CD14-positive monocyte (primary cell): ENCODE results near the gene SUN5. TPM values are rescaled to one million over a fixed set of nuclear protein-coding genes. Genes with fewer than 3 reads are reported as not detected.

ENCODE experiments used
- DNase-seq, 3 donors: peaks; one replicate each; pipeline ENCODE4 v3.0.0-alpha.2; 2011 to 2022
- H2AFZ ChIP-seq: 2 replicates; pipeline ENCODE4 v1.6.0; 2012; ENCODE audit warnings: mild to moderate bottlenecking, low read depth, low read length, inconsistent platforms; ENCODE audit not compliant: insufficient read depth, poor library complexity, severe bottlenecking
- H3K27ac ChIP-seq, 2 donors: 1 replicate in 1 of 2; 2 replicates in 1 of 2; pipeline ENCODE4 v1.5.1; 2012 to 2013; ENCODE audit warnings: low read length in 2 of 2, control low read depth in 1 of 2, inconsistent platforms in 1 of 2, low read depth in 1 of 2, mild to moderate bottlenecking in 1 of 2
- H3K27me3 ChIP-seq, 2 donors: one replicate each; pipeline versions ENCODE4 v1.6.0 to v1.6.1; 2011 to 2013; ENCODE audit warnings: low read length in 2 of 2; ENCODE audit not compliant: control insufficient read depth in 2 of 2, insufficient read depth in 2 of 2
- H3K36me3 ChIP-seq, 2 donors: replicated peaks in 1 of 2; 1 replicate in 1 of 2; 2 replicates in 1 of 2; pipeline versions ENCODE4 v1.5.1 to v1.6.1; 2012 to 2013; ENCODE audit warnings: low read length in 2 of 2, control low read depth in 1 of 2, inconsistent platforms in 1 of 2, mild to moderate bottlenecking in 1 of 2; ENCODE audit not compliant: insufficient read depth in 2 of 2, control insufficient read depth in 1 of 2
- H3K4me1 ChIP-seq, 2 donors: 1 replicate in 1 of 2; 2 replicates in 1 of 2; pipeline versions ENCODE4 v1.5.1 to v1.6.1; 2012 to 2013; ENCODE audit warnings: low read length in 2 of 2, control low read depth in 1 of 2, inconsistent platforms in 1 of 2, mild to moderate bottlenecking in 1 of 2, moderate library complexity in 1 of 2; ENCODE audit not compliant: insufficient read depth in 2 of 2, control insufficient read depth in 1 of 2
- H3K4me2 ChIP-seq: replicated peaks from 2 replicates; pipeline ENCODE3; 2012; ENCODE audit warnings: low read length, moderate library complexity, mild to moderate bottlenecking; ENCODE audit not compliant: poor library complexity, severe bottlenecking; ENCODE audit errors: extremely low read depth
- H3K4me3 ChIP-seq, 3 experiments: fragments of 200-600 bp in 1 of 3; sonication (generic) in 1 of 3; replicated peaks in 1 of 3; 1 replicate in 2 of 3; 2 replicates in 1 of 3; pipeline ENCODE4 v1.5.1; 2011 to 2013; ENCODE audit warnings: low read length in 3 of 3, mild to moderate bottlenecking in 3 of 3, control low read depth in 2 of 3, low read depth in 2 of 3, inconsistent platforms in 1 of 3, moderate library complexity in 1 of 3
- H3K79me2 ChIP-seq: 2 replicates; pipeline ENCODE4 v1.6.0; 2012; ENCODE audit warnings: mild to moderate bottlenecking, control low read depth, inconsistent platforms, low read length, moderate library complexity; ENCODE audit not compliant: insufficient read depth
- H3K9ac ChIP-seq: 2 replicates; pipeline ENCODE4 v1.6.0; 2017; ENCODE audit warnings: low read length, mild to moderate bottlenecking; ENCODE audit not compliant: insufficient read depth, poor library complexity, severe bottlenecking
- H3K9me3 ChIP-seq, 2 donors: replicated peaks in 1 of 2; 1 replicate in 1 of 2; 2 replicates in 1 of 2; pipeline versions ENCODE4 v1.5.1 to v1.6.1; 2012 to 2013; ENCODE audit warnings: low read length in 2 of 2, control low read depth in 1 of 2; ENCODE audit not compliant: control insufficient read depth in 1 of 2, insufficient read depth in 1 of 2
- H4K20me1 ChIP-seq: 2 replicates; pipeline ENCODE4 v1.6.0; 2012; ENCODE audit warnings: mild to moderate bottlenecking, low read length, control low read depth, moderate library complexity; ENCODE audit not compliant: insufficient read depth
- H3K27ac Mint-ChIP-seq, 7 donors: one replicate each; pipeline ENCODE4 v1.8.0; 2020; ENCODE audit warnings: mild to moderate bottlenecking in 7 of 7, mixed read lengths in 7 of 7, moderate library complexity in 6 of 7, inconsistent platforms in 2 of 7
- H3K27me3 Mint-ChIP-seq, 3 donors: one replicate each; pipeline ENCODE4 v1.8.0; 2021 to 2022; ENCODE audit warnings: low read depth in 3 of 3, mild to moderate bottlenecking in 3 of 3, mixed read lengths in 3 of 3, moderate library complexity in 3 of 3, inconsistent platforms in 1 of 3
- H3K36me3 Mint-ChIP-seq, 2 donors: one replicate each; pipeline ENCODE4 v1.8.0; 2020; ENCODE audit warnings: mixed read lengths in 2 of 2, inconsistent platforms in 1 of 2, mild to moderate bottlenecking in 1 of 2
- H3K4me1 Mint-ChIP-seq: one replicate; pipeline ENCODE4 v1.8.0; 2020; ENCODE audit warnings: mild to moderate bottlenecking, mixed read lengths
- H3K4me3 Mint-ChIP-seq, 2 donors: one replicate each; pipeline ENCODE4 v1.8.0; 2020; ENCODE audit warnings: mild to moderate bottlenecking in 2 of 2, mixed read lengths in 2 of 2, moderate library complexity in 1 of 2
- H3K9me3 Mint-ChIP-seq, 7 donors: one replicate each; pipeline ENCODE4 v1.8.0; 2020 to 2022; ENCODE audit warnings: mixed read lengths in 7 of 7, mild to moderate bottlenecking in 6 of 7, moderate library complexity in 6 of 7, inconsistent platforms in 2 of 7
- WGBS: methylation state at CpG from one replicate; pipeline ENCODE4 v1.1.5; 2013; ENCODE audit warnings: missing lambda C conversion rate; ENCODE audit not compliant: insufficient coverage; 5-methylcytosine and 5-hydroxymethylcytosine counted together
- intact Hi-C, 2 donors: fragments of 100-400 bp; cut with micrococcal nuclease; formaldehyde crosslinking; loops; one replicate each; pipeline versions ENCODE4 v1.15.0 to v1.15.1; 2023
- polyA plus RNA-seq, 3 donors: library from polyadenylated mRNA; depleted of rRNA in 1 of 3; unstranded in 2 of 3; stranded (reverse) in 1 of 3; fragments of 300-500 nt in 2 of 3; fragments of >200 nt in 1 of 3; fragmentation: Illumina TruSeq in 2 of 3; gene quantifications; 1 replicate in 2 of 3; 2 replicates in 1 of 3; pipeline ENCODE4 v1.2.3, GENCODE V29; 2012 to 2021
- TF ChIP-seq, protein P1 (sequence below): fragments of 200-600 bp; IDR thresholded peaks from one replicate; pipeline ENCODE4 v1.8.0; 2022; ENCODE audit warnings: antibody characterized with exemption, mild to moderate bottlenecking

SUN5 gene
- polyA plus RNA-seq, 3 donors = not detected

DNA sequence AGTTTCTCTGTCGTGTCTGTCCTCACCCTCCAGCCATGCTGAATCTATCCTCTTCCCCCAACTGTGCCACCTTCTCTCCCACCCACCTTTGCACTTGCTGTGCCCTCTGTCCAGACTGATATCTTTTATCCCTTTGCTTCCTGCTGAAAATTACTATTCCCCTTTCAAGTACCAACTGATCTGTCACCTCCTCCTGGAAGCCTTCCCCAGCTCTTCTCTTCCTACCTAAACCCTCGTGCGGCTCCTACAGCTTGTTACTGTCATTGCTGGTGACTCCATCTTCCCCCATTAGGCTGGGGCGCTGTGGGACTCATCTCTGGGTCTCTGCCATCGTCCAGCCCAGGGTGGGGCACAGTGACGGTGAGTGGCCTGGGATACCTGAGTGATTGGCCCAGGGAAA, 28.3 kb upstream of the SUN5 start:
- no peak overlapping the region for H3K9ac ChIP-seq
- DNase-seq = no peak
- H3K27ac ChIP-seq = no peak overlapping the region
- H2AFZ ChIP-seq = no peak overlapping the region
- intact Hi-C loops = no loop called here
- no peaks in the 10 kb centered on the region for H3K27me3 ChIP-seq
- H3K9me3 Mint-ChIP-seq = no peaks in the 10 kb centered on the region
- H3K4me2 ChIP-seq = no peak overlapping the region
- no peaks in the 10 kb centered on the region for H4K20me1 ChIP-seq
- no peaks in the 10 kb centered on the region for H3K36me3 ChIP-seq
- 85% methylated on average over 3 of the region's 6 CpGs for WGBS
- H3K36me3 Mint-ChIP-seq = no peaks in the 10 kb centered on the region
- H3K4me3 Mint-ChIP-seq = no peak overlapping the region
- no peaks in the 10 kb centered on the region for H3K4me1 Mint-ChIP-seq
- no peak overlapping the region for H3K4me3 ChIP-seq
- TF ChIP-seq, protein P1, sequence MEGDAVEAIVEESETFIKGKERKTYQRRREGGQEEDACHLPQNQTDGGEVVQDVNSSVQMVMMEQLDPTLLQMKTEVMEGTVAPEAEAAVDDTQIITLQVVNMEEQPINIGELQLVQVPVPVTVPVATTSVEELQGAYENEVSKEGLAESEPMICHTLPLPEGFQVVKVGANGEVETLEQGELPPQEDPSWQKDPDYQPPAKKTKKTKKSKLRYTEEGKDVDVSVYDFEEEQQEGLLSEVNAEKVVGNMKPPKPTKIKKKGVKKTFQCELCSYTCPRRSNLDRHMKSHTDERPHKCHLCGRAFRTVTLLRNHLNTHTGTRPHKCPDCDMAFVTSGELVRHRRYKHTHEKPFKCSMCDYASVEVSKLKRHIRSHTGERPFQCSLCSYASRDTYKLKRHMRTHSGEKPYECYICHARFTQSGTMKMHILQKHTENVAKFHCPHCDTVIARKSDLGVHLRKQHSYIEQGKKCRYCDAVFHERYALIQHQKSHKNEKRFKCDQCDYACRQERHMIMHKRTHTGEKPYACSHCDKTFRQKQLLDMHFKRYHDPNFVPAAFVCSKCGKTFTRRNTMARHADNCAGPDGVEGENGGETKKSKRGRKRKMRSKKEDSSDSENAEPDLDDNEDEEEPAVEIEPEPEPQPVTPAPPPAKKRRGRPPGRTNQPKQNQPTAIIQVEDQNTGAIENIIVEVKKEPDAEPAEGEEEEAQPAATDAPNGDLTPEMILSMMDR = no peak
- no peaks in the 10 kb centered on the region for H3K4me1 ChIP-seq
- no peak overlapping the region for H3K27ac Mint-ChIP-seq
- H3K79me2 ChIP-seq = no peaks in the 10 kb centered on the region
- no peaks in the 10 kb centered on the region for H3K9me3 ChIP-seq
- peaks cover 0 to 5% (median 3%) of the 10 kb centered on the region in 3 donors for H3K27me3 Mint-ChIP-seq

DNA sequence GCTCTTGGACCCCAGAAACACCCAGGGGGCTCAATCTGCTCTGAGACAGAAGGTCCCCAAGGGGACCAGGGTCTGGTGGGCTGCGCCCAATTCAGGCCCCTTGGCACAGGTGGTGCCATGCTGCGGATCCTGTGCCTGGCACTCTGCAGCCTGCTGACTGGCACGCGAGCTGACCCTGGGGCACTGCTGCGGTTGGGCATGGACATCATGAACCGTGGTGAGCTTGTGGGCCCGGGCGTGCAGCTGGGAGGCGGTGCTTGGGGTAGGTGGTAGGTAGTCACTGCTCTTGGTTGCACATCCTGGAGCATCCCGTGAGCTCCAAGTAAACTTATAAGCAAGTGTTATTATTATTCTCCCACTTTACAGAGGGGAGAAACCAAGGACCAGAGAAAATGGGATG, 27.3 kb upstream of the SUN5 start, which contains the start of gene BPIFB6:
Gene BPIFB6 (plus strand): TSS at position 118 of the 400 bp plus-strand sequence. CDS start 0 bp downstream, at position 118.
- Histone ChIP-seq H3K27me3 (no peaks in the 10 kb centered on the region), H3K9me3 (no peaks in the 10 kb centered on the region), H3K79me2 (no peaks in the 10 kb centered on the region), H3K4me2 (no peak within 1 kb of the TSS), H3K4me1 (no peaks in the 10 kb centered on the region), H3K27ac (no peak within 1 kb of the TSS), H3K4me3 (no peak within 1 kb of the TSS), H2AFZ (no peak within 1 kb of the TSS), H4K20me1 (no peaks in the 10 kb centered on the region), H3K36me3 (no peaks in the 10 kb centered on the region), H3K9ac (no peak within 1 kb of the TSS)
- H3K4me3 Mint-ChIP-seq = no peak within 1 kb of the TSS
- no peak for DNase-seq
- H3K9me3 Mint-ChIP-seq = no peaks in the 10 kb centered on the region
- no peaks in the 10 kb centered on the region for H3K36me3 Mint-ChIP-seq
- no peak within 1 kb of the TSS for H3K27ac Mint-ChIP-seq
- H3K4me1 Mint-ChIP-seq = no peaks in the 10 kb centered on the region
- H3K27me3 Mint-ChIP-seq = peaks cover 0 to 5% (median 4%) of the 10 kb centered on the region in 3 donors
- intact Hi-C loops = no loop called here
- TF ChIP-seq, protein P1 = no peak
- 99% methylated on average over 6 of the region's 10 CpGs for WGBS
